CD4-positive, alpha-beta T cell (primary cell): ENCODE data around the gene GNB3. TPM values are rescaled to one million over a fixed set of nuclear protein-coding genes. Genes with fewer than 3 reads are reported as not detected.
A peak's percentile ranks its signal among the peaks of the same experiment; 100 is the strongest.

Experiments used
- ATAC-seq: fragments of 200-7000 bp; cut with Tn5 transposase; one replicate; pipeline ENCODE4 v1.10.0; 2022; ENCODE audit warnings: mild to moderate bottlenecking; ENCODE audit not compliant: poor library complexity
- CTCF ChIA-PET: fragments of 350-600 bp; sonication (Branson Sonifier 250); formaldehyde crosslinking; loops from one replicate; lab custom pipeline; 2021; ENCODE audit warnings: antibody characterized with exemption, inconsistent platforms; lab: Charles Lee
- POLR2A ChIA-PET: fragments of 350-600 bp; sonication (Branson Sonifier 250); formaldehyde crosslinking; loops from one replicate; lab custom pipeline; 2021; ENCODE audit warnings: antibody characterized with exemption, inconsistent platforms; lab: Charles Lee
- DNase-seq, 14 experiments: peaks; one replicate each; pipeline ENCODE4 v3.0.0-alpha.2; 2013 to 2020; ENCODE audit warnings: mixed read lengths in 2 of 14
- H3K27ac ChIP-seq, 2 donors: one replicate each; pipeline versions ENCODE4 v1.5.1 to v1.7.0; 2013; ENCODE audit warnings: low read length in 2 of 2, low read depth in 1 of 2, mild to moderate bottlenecking in 1 of 2
- H3K27me3 ChIP-seq, 2 experiments: 1 replicate in 1 of 2; 2 replicates in 1 of 2; pipeline versions ENCODE4 v1.6.1 to v1.7.0; 2013; ENCODE audit warnings: low read length in 2 of 2, control low read depth in 1 of 2, mild to moderate bottlenecking in 1 of 2, moderate library complexity in 1 of 2; ENCODE audit not compliant: insufficient read depth in 2 of 2, control insufficient read depth in 1 of 2
- H3K36me3 ChIP-seq: one replicate; pipeline ENCODE4 v1.6.1; 2013; ENCODE audit warnings: low read length, control low read depth; ENCODE audit not compliant: insufficient read depth
- H3K4me1 ChIP-seq: one replicate; pipeline ENCODE4 v1.6.1; 2013; ENCODE audit warnings: low read length, control low read depth; ENCODE audit not compliant: insufficient read depth
- H3K4me3 ChIP-seq: one replicate; pipeline ENCODE4 v1.5.1; 2013; ENCODE audit warnings: mild to moderate bottlenecking, low read length, moderate library complexity
- H3K9me3 ChIP-seq, 2 experiments: 1 replicate in 1 of 2; 2 replicates in 1 of 2; pipeline versions ENCODE4 v1.6.1 to v1.7.0; 2013; ENCODE audit warnings: low read length in 2 of 2, mild to moderate bottlenecking in 2 of 2, control low read depth in 1 of 2, moderate library complexity in 1 of 2; ENCODE audit not compliant: control insufficient read depth in 1 of 2, insufficient read depth in 1 of 2
- H3K27ac Mint-ChIP-seq: one replicate; pipeline ENCODE4 v1.8.0; 2020; ENCODE audit warnings: mixed read lengths
- H3K27me3 Mint-ChIP-seq: one replicate; pipeline ENCODE4 v1.8.0; 2021; ENCODE audit warnings: mixed read lengths
- H3K36me3 Mint-ChIP-seq: one replicate; pipeline ENCODE4 v1.8.0; 2021; ENCODE audit warnings: low read depth, mixed read lengths
- H3K4me1 Mint-ChIP-seq: one replicate; pipeline ENCODE4 v1.8.0; 2021; ENCODE audit warnings: low read depth, mixed read lengths
- H3K4me3 Mint-ChIP-seq: one replicate; pipeline ENCODE4 v1.8.0; 2020; ENCODE audit warnings: mild to moderate bottlenecking, mixed read lengths
- H3K9me3 Mint-ChIP-seq: one replicate; pipeline ENCODE4 v1.8.0; 2020; ENCODE audit warnings: mixed read lengths
- CTCF ChIP-seq: fragments of 200-600 bp; IDR thresholded peaks from one replicate; pipeline ENCODE4 v1.8.0; 2022; ENCODE audit warnings: antibody characterized with exemption, mild to moderate bottlenecking
- intact Hi-C, 2 experiments: fragments of 100-400 bp; cut with DNase I in 1 of 2; cut with micrococcal nuclease in 1 of 2; formaldehyde crosslinking; loops; one replicate each; pipeline versions ENCODE4 v1.15.1 to v1.9.0; 2023 to 2025; cut with DNase I, micrococcal nuclease
- total RNA-seq, 174 experiments: library from RNA in 2 of 174; stranded (reverse) in 2 of 174; gene quantifications; one replicate each; pipeline ENCODE4 v1.2.3 and lab custom pipeline; 2021 to 2026

The GNB3 gene
- total RNA-seq, 2 experiments from 2014 or later: 0.75 to 0.85 TPM

GRCh38 chr12:6828781-6829535, 11.8 kb upstream of the GNB3 start:
- H3K4me3 Mint-ChIP-seq: peak overlapping the region; percentile 91
- H3K9me3 ChIP-seq: peaks cover 0 to 6% of the 10 kb centered on the region in 2 experiments
- CTCF ChIA-PET: interaction anchor here (1.0 to 2.7 kb wide), 8 partner anchors 18 to 202 kb away, joined by 3 to 10 read pairs (median 6); partner anchors contain the start of genes MLF2 and SPSB2
- H3K4me3 ChIP-seq: peak overlapping the region; percentile 72
- peak; percentile 67 for ATAC-seq
- no peaks in the 10 kb centered on the region for H3K36me3 Mint-ChIP-seq
- H3K27ac Mint-ChIP-seq: peak overlapping the region; percentile 70
- H3K9me3 Mint-ChIP-seq: no peaks in the 10 kb centered on the region
- no peaks in the 10 kb centered on the region for H3K36me3 ChIP-seq
- peaks cover 23% of the 10 kb centered on the region for H3K27me3 Mint-ChIP-seq
- TF ChIP-seq CTCF: no peak
- DNase-seq: peak in 11 of 14 experiments; percentile 27 to 69 (median 38)
- H3K27ac ChIP-seq: no peak overlapping the region
- peaks cover 17% of the 10 kb centered on the region for H3K4me1 Mint-ChIP-seq
- H3K27me3 ChIP-seq: peaks cover 19 to 25% of the 10 kb centered on the region in 2 experiments
- peaks cover 35% of the 10 kb centered on the region for H3K4me1 ChIP-seq
- intact Hi-C loops: loop anchor here in 1 of 2 experiments (5.0 kb wide), 2 partner anchors 42 to 267 kb away; partner anchors contain the start of gene CD4
- POLR2A ChIA-PET: interaction anchor here (0.6 to 8.0 kb wide), 20 partner anchors 8 to 294 kb away, joined by 3 to 57 read pairs (median 5); partner anchors contain the start of genes C12orf57, CD4, CDCA3 and COPS7A

GRCh38 chr12:6829536-6830220, 11.0 kb upstream of the GNB3 start:
- Histone ChIP-seq H3K9me3 (peaks cover 0 to 6% of the 10 kb centered on the region in 2 experiments), H3K36me3 (no peaks in the 10 kb centered on the region), H3K27me3 (peaks cover 19 to 25% of the 10 kb centered on the region in 2 experiments), H3K4me1 (peaks cover 35% of the 10 kb centered on the region), H3K27ac (no peak overlapping the region), H3K4me3 (peak overlapping the region; percentile 72)
- TF ChIP-seq CTCF: no peak
- H3K4me1 Mint-ChIP-seq: peaks cover 17% of the 10 kb centered on the region
- no peak for ATAC-seq
- no peaks in the 10 kb centered on the region for H3K36me3 Mint-ChIP-seq
- H3K9me3 Mint-ChIP-seq: no peaks in the 10 kb centered on the region
- DNase-seq: no peak
- ChIA-PET CTCF (interaction anchor here (1.0 to 2.7 kb wide), 6 partner anchors 19 to 76 kb away, joined by 3 to 10 read pairs (median 7); partner anchors contain the start of genes MLF2 and SPSB2), POLR2A (interaction anchor here (0.8 to 8.0 kb wide), 17 partner anchors 9 to 295 kb away, joined by 3 to 57 read pairs (median 7); partner anchors contain the start of genes C12orf57, CD4, CDCA3 and COPS7A)
- H3K27me3 Mint-ChIP-seq: peaks cover 22% of the 10 kb centered on the region
- peak overlapping the region; percentile 70 for H3K27ac Mint-ChIP-seq
- H3K4me3 Mint-ChIP-seq: peak overlapping the region; percentile 91
- intact Hi-C loops: loop anchor here in 1 of 2 experiments (5.0 kb wide), 2 partner anchors 42 to 267 kb away; partner anchors contain the start of gene CD4

GRCh38 chr12:6830286-6830890, 10.3 kb upstream of the GNB3 start:
- no peaks in the 10 kb centered on the region for H3K36me3 Mint-ChIP-seq
- CTCF ChIA-PET: interaction anchor here (1.1 to 2.3 kb wide), 2 partner anchors 61 to 64 kb away, joined by 4 to 8 read pairs; no protein-coding TSS in a partner anchor
- H3K9me3 Mint-ChIP-seq: no peaks in the 10 kb centered on the region
- H3K27me3 Mint-ChIP-seq: peaks cover 14% of the 10 kb centered on the region
- H3K27ac Mint-ChIP-seq: no peak overlapping the region
- Histone ChIP-seq H3K4me3 (no peak overlapping the region), H3K4me1 (peaks cover 31% of the 10 kb centered on the region), H3K27me3 (peaks cover 19 to 25% of the 10 kb centered on the region in 2 experiments), H3K36me3 (no peaks in the 10 kb centered on the region), H3K9me3 (peaks cover 0 to 6% of the 10 kb centered on the region in 2 experiments), H3K27ac (no peak overlapping the region)
- peak overlapping the region; percentile 91 for H3K4me3 Mint-ChIP-seq
- POLR2A ChIA-PET: interaction anchor here (1.0 to 8.0 kb wide), 4 partner anchors 37 to 77 kb away, joined by 6 to 57 read pairs (median 13); partner anchors contain the start of genes MLF2 and TPI1
- DNase-seq (no peak), ATAC-seq (no peak)
- intact Hi-C loops: no loop called here
- peaks cover 15% of the 10 kb centered on the region for H3K4me1 Mint-ChIP-seq
- no peak for TF ChIP-seq CTCF
